WTC11 (cell line): ENCODE data around the gene UGT1A3. TPM values are rescaled to one million over a fixed set of nuclear protein-coding genes. Genes with fewer than 3 reads are reported as not detected.

Experiments used
- ATAC-seq: fragments of 200-7000 bp; cut with Tn5 transposase; 2 replicates; pipeline ENCODE4 v1.10.0; 2021; ENCODE audit warnings: mild to moderate bottlenecking, moderate library complexity
- CTCF ChIA-PET: fragments of 300-600 bp; sonication (Branson Sonifier 250); formaldehyde crosslinking; loops from one replicate; lab custom pipeline; 2021; ENCODE audit warnings: antibody characterized with exemption; lab: Charles Lee
- POLR2A ChIA-PET: fragments of 350-600 bp; sonication (Branson Sonifier 250); formaldehyde crosslinking; loops from one replicate; lab custom pipeline; 2021; ENCODE audit warnings: antibody characterized with exemption; lab: Charles Lee
- DNase-seq: peaks from one replicate; pipeline ENCODE4 v3.0.0; 2021; ENCODE audit warnings: low spot score
- H3K27ac Mint-ChIP-seq: 2 replicates; pipeline ENCODE4 v1.8.0; 2021; ENCODE audit warnings: mixed read lengths
- H3K27me3 Mint-ChIP-seq: 2 replicates; pipeline ENCODE4 v1.8.0; 2021; ENCODE audit warnings: low read depth, mild to moderate bottlenecking, moderate library complexity, mixed read lengths
- H3K36me3 Mint-ChIP-seq: 2 replicates; pipeline ENCODE4 v1.8.0; 2021; ENCODE audit warnings: mixed read lengths
- H3K4me1 Mint-ChIP-seq: 2 replicates; pipeline ENCODE4 v1.8.0; 2022; ENCODE audit warnings: mixed read lengths
- H3K4me3 Mint-ChIP-seq: 2 replicates; pipeline ENCODE4 v1.8.0; 2021; ENCODE audit warnings: mild to moderate bottlenecking, moderate library complexity, mixed read lengths
- H3K9me3 Mint-ChIP-seq: 2 replicates; pipeline ENCODE4 v1.8.0; 2021; ENCODE audit warnings: mixed read lengths
- CREB1 ChIP-seq: sonication (generic); formaldehyde crosslinking; IDR thresholded peaks from 2 replicates; pipeline ENCODE4 v1.8.0; 2023; ENCODE audit warnings: mild to moderate bottlenecking, missing genetic modification reagents
- EMX1 ChIP-seq: fragments of 250-450 bp; sonication (Bioruptor Pico); IDR thresholded peaks from 2 replicates; pipeline ENCODE4 v1.8.0; 2021; ENCODE audit warnings: mild to moderate bottlenecking
- FOXP1 ChIP-seq: sonication (generic); formaldehyde crosslinking; IDR thresholded peaks from 2 replicates; pipeline ENCODE4 v1.8.0; 2022; ENCODE audit warnings: missing genetic modification reagents, mild to moderate bottlenecking, moderate library complexity, borderline replicate concordance
- GABPB1 ChIP-seq: sonication (generic); formaldehyde crosslinking; IDR thresholded peaks from 2 replicates; pipeline ENCODE4 v1.8.1; 2023; ENCODE audit warnings: mild to moderate bottlenecking, missing genetic modification reagents
- IRF2 ChIP-seq: sonication (generic); formaldehyde crosslinking; IDR thresholded peaks from 2 replicates; pipeline ENCODE4 v1.8.0; 2022; ENCODE audit warnings: low read depth, missing genetic modification reagents, borderline replicate concordance
- JAZF1 ChIP-seq: fragments of 250-450 bp; sonication (Bioruptor Pico); IDR thresholded peaks from 2 replicates; pipeline ENCODE4 v1.9.0; 2021; ENCODE audit warnings: moderate library complexity, mild to moderate bottlenecking, inconsistent platforms
- JUN ChIP-seq: sonication (generic); formaldehyde crosslinking; IDR thresholded peaks from 2 replicates; pipeline ENCODE4 v1.8.0; 2023; ENCODE audit warnings: mild to moderate bottlenecking, missing genetic modification reagents
- MXD4 ChIP-seq: fragments of 250-450 bp; sonication (Bioruptor Pico); IDR thresholded peaks from 2 replicates; pipeline ENCODE4 v1.8.0; 2021; ENCODE audit warnings: mild to moderate bottlenecking, moderate library complexity, borderline replicate concordance
- NR2C2 ChIP-seq: sonication (generic); formaldehyde crosslinking; IDR thresholded peaks from 2 replicates; pipeline ENCODE4 v1.8.0; 2022; ENCODE audit warnings: mild to moderate bottlenecking, missing genetic modification reagents
- NR3C1 ChIP-seq: sonication (generic); formaldehyde crosslinking; conservative IDR thresholded peaks from 2 replicates; pipeline ENCODE4 v1.8.1; 2023; ENCODE audit warnings: low read depth, mild to moderate bottlenecking, missing genetic modification reagents
- SOX15 ChIP-seq: fragments of 250-450 bp; sonication (Bioruptor Pico); IDR thresholded peaks from 2 replicates; pipeline ENCODE4 v1.9.0; 2021; ENCODE audit warnings: mild to moderate bottlenecking
- ZNF138 ChIP-seq: sonication (generic); formaldehyde crosslinking; conservative IDR thresholded peaks from 2 replicates; pipeline ENCODE4 v1.8.1; 2022; ENCODE audit warnings: mild to moderate bottlenecking, moderate library complexity, missing genetic modification reagents
- ZNF232 ChIP-seq: sonication (generic); formaldehyde crosslinking; IDR thresholded peaks from 2 replicates; pipeline ENCODE4 v1.8.0; 2022; ENCODE audit warnings: mild to moderate bottlenecking, missing genetic modification reagents
- total RNA-seq: library from RNA; stranded (reverse); gene quantifications from 3 replicates; pipeline ENCODE4 v1.2.3, GENCODE V29; 2021
- TF ChIP-seq, protein P1 (sequence below): fragments of 250-450 bp; sonication (Bioruptor Pico); conservative IDR thresholded peaks from 2 replicates; pipeline ENCODE4 v1.9.0; 2021; ENCODE audit warnings: mild to moderate bottlenecking
- TF ChIP-seq, protein P2 (sequence below): sonication (generic); formaldehyde crosslinking; IDR thresholded peaks from 2 replicates; pipeline ENCODE4 v1.8.0; 2022; ENCODE audit warnings: missing genetic modification reagents
- TF ChIP-seq, protein P3 (sequence below): fragments of 250-450 bp; sonication (Bioruptor Pico); IDR thresholded peaks from 2 replicates; pipeline ENCODE4 v1.9.0; 2021; ENCODE audit warnings: mild to moderate bottlenecking, borderline replicate concordance

The UGT1A3 gene
- total RNA-seq, 1 experiment from 2014 or later = not detected

DNA sequence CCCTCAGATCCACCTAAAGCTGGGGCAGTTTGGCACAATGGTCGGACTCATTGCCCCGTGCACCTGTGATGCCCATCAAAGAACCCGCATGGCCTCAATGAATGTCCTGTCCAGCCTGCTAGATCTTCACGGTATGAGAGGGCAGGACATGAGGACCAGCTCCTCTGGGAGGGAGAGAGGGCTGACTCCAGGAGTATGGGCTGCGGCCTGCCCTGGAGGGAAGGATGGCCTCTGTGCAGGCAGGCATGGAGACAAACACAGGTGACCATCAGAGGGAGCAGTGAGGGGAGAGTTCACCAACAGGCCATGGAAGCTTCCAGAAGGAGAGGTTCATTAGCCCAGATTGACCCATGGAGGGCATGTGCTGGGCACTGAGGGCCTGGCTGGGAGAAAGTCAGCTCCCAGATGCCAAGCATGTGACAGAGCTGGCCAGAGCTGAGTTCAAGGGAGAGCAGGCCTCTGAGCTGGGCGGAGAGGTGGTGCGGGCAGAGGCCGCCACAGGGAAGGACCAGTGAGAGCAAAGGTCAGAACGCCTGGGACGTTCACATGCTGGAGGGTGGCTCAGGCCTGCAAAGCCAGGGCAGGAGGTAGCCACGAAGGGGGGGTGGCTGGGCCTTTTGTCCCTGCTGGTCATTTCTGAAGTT, 89.3 kb downstream of the UGT1A3 start:
- Mint-ChIP-seq H3K9me3 (peaks cover 7% of the 10 kb centered on the region; the same call in 1 of the 2 replicates), H3K36me3 (no peaks in the 10 kb centered on the region), H3K27ac (no peak overlapping the region), H3K4me3 (no peak overlapping the region), H3K27me3 (no peaks in the 10 kb centered on the region), H3K4me1 (no peaks in the 10 kb centered on the region)
- CTCF ChIA-PET = interaction anchor here (1.3 kb wide), 1 partner anchor 15 kb away, joined by 3 read pairs; no protein-coding TSS in a partner anchor
- DNase-seq (no peak), ATAC-seq (no peak)
- TF ChIP-seq, protein P1, sequence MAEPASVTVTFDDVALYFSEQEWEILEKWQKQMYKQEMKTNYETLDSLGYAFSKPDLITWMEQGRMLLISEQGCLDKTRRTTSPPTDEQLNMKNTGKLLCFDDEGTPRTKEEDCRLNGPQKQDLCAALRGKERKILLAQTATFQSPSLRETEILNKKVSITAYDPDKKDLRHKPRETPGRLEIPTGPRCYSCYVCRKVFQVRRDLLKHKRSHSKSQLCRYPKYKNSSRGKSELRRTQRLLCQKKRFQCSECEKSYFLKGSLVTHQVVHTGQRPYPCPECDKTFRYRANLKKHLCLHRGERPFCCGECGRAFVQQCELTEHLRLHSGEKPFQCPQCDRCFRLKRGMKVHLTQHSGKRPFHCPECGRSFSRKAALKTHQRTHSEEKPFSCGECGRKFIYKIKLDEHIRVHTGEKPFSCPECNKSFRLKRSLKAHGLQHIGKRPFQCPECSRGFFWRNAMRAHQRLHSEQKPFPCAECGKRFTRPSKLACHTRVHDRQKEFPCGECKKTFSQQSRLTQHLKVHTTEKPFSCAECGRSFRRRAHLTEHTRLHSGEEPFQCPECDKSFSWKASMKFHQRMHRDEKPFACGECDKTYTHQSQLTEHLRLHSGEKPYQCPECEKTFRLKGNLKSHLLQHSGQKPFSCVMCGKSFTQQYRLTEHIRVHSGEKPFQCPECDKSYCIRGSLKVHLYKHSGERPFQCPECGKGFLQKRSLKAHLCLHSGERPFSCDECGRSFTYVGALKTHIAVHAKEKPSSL (CRISPR knock-in tag) = no peak
- TF ChIP-seq JAZF1 (CRISPR knock-in tag) = no peak
- no peak for TF ChIP-seq NR2C2 (CRISPR knock-in tag)
- POLR2A ChIA-PET = no interaction called here

DNA sequence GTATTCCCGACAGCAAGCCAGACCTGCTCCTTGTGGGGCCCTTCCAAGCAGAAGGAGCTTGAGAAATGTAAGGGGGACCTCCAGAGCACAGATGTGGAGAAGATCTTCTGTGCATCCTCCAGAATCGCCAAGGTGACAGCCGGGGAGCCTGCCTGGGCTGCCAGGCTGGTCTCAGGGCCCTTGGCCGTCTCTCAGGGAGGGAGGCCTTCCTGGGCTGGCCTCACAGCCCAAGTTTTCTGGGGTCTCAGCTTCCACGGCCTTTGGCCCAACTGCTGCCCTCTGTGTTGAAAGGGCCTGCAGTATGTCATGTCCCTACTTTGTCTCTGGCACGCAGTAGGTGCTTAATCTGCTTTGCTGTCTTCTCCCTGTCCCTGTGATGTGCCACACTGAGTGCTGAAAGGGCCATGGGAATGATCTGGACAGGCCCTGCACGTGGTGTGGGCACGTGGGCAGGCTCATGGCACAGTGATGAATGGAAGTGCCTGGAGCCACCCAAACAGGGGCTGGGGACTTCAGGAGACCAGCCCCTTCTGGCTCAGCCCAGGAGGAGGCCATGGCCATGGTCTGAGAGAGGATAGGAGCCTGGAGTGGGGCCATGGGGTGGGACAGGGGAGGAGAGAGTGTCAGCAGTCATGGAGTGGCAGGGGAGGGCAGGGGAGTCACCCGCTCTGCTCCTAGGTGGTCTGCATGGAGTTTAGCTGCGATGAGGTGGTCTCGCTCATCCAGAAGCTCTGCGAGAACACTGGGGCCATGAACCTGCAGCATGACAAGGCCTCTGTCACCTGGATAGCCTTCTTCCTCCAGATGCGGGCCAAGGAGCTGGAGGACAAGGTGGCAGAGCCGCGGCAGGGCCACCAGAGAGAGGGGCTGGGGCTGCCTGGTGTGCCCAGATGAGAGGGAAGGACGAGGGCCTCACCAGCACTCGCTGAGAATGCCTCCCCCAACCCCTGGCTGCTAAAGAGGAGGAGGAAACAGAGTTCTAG, 90.1 kb downstream of the UGT1A3 start:
- TF ChIP-seq FOXP1 = no peak
- TF ChIP-seq, protein P2, sequence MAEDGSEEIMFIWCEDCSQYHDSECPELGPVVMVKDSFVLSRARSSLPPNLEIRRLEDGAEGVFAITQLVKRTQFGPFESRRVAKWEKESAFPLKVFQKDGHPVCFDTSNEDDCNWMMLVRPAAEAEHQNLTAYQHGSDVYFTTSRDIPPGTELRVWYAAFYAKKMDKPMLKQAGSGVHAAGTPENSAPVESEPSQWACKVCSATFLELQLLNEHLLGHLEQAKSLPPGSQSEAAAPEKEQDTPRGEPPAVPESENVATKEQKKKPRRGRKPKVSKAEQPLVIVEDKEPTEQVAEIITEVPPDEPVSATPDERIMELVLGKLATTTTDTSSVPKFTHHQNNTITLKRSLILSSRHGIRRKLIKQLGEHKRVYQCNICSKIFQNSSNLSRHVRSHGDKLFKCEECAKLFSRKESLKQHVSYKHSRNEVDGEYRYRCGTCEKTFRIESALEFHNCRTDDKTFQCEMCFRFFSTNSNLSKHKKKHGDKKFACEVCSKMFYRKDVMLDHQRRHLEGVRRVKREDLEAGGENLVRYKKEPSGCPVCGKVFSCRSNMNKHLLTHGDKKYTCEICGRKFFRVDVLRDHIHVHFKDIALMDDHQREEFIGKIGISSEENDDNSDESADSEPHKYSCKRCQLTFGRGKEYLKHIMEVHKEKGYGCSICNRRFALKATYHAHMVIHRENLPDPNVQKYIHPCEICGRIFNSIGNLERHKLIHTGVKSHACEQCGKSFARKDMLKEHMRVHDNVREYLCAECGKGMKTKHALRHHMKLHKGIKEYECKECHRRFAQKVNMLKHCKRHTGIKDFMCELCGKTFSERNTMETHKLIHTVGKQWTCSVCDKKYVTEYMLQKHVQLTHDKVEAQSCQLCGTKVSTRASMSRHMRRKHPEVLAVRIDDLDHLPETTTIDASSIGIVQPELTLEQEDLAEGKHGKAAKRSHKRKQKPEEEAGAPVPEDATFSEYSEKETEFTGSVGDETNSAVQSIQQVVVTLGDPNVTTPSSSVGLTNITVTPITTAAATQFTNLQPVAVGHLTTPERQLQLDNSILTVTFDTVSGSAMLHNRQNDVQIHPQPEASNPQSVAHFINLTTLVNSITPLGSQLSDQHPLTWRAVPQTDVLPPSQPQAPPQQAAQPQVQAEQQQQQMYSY (CRISPR knock-in tag) = no peak
- TF ChIP-seq IRF2 (CRISPR knock-in tag) = no peak
- TF ChIP-seq, protein P3, sequence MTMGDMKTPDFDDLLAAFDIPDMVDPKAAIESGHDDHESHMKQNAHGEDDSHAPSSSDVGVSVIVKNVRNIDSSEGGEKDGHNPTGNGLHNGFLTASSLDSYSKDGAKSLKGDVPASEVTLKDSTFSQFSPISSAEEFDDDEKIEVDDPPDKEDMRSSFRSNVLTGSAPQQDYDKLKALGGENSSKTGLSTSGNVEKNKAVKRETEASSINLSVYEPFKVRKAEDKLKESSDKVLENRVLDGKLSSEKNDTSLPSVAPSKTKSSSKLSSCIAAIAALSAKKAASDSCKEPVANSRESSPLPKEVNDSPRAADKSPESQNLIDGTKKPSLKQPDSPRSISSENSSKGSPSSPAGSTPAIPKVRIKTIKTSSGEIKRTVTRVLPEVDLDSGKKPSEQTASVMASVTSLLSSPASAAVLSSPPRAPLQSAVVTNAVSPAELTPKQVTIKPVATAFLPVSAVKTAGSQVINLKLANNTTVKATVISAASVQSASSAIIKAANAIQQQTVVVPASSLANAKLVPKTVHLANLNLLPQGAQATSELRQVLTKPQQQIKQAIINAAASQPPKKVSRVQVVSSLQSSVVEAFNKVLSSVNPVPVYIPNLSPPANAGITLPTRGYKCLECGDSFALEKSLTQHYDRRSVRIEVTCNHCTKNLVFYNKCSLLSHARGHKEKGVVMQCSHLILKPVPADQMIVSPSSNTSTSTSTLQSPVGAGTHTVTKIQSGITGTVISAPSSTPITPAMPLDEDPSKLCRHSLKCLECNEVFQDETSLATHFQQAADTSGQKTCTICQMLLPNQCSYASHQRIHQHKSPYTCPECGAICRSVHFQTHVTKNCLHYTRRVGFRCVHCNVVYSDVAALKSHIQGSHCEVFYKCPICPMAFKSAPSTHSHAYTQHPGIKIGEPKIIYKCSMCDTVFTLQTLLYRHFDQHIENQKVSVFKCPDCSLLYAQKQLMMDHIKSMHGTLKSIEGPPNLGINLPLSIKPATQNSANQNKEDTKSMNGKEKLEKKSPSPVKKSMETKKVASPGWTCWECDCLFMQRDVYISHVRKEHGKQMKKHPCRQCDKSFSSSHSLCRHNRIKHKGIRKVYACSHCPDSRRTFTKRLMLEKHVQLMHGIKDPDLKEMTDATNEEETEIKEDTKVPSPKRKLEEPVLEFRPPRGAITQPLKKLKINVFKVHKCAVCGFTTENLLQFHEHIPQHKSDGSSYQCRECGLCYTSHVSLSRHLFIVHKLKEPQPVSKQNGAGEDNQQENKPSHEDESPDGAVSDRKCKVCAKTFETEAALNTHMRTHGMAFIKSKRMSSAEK (CRISPR knock-in tag) = no peak
- no peak for TF ChIP-seq ZNF232 (CRISPR knock-in tag)
- TF ChIP-seq JUN (CRISPR knock-in tag) = no peak
- TF ChIP-seq EMX1 (CRISPR knock-in tag) = no peak
- no peak for TF ChIP-seq ZNF138 (CRISPR knock-in tag)
- no peak for TF ChIP-seq GABPB1 (CRISPR knock-in tag)
- no peak for TF ChIP-seq SOX15 (CRISPR knock-in tag)
- TF ChIP-seq NR3C1 (CRISPR knock-in tag) = no peak
- TF ChIP-seq, protein P1 (CRISPR knock-in tag) = no peak
- no peak for TF ChIP-seq CREB1 (CRISPR knock-in tag)
- TF ChIP-seq MXD4 (CRISPR knock-in tag) = no peak
- Mint-ChIP-seq H3K4me1 (no peaks in the 10 kb centered on the region), H3K27ac (no peak overlapping the region), H3K9me3 (peaks cover 2% of the 10 kb centered on the region; the same call in 1 of the 2 replicates), H3K27me3 (no peaks in the 10 kb centered on the region), H3K4me3 (no peak overlapping the region), H3K36me3 (no peaks in the 10 kb centered on the region)
- CTCF ChIA-PET = interaction anchor here (1.3 kb wide), 1 partner anchor 14 kb away, joined by 3 read pairs; no protein-coding TSS in a partner anchor
- POLR2A ChIA-PET = no interaction called here
- ATAC-seq (no peak), DNase-seq (no peak)
